Measurements from ENCODE around the gene KRTAP12-4.

The KRTAP12-4 gene

GRCh38 chr21:44681152-44681551 is 26.7 kb upstream of the KRTAP12-4 start:
- no peak overlapping the region for H3K4me3 ChIP-seq (ENCODE audit: low read length)
- no peak for DNase-seq (ENCODE audit: low read depth)
- TF ChIP-seq, protein P1, sequence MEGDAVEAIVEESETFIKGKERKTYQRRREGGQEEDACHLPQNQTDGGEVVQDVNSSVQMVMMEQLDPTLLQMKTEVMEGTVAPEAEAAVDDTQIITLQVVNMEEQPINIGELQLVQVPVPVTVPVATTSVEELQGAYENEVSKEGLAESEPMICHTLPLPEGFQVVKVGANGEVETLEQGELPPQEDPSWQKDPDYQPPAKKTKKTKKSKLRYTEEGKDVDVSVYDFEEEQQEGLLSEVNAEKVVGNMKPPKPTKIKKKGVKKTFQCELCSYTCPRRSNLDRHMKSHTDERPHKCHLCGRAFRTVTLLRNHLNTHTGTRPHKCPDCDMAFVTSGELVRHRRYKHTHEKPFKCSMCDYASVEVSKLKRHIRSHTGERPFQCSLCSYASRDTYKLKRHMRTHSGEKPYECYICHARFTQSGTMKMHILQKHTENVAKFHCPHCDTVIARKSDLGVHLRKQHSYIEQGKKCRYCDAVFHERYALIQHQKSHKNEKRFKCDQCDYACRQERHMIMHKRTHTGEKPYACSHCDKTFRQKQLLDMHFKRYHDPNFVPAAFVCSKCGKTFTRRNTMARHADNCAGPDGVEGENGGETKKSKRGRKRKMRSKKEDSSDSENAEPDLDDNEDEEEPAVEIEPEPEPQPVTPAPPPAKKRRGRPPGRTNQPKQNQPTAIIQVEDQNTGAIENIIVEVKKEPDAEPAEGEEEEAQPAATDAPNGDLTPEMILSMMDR (IDR thresholded peaks at IDR 0.05; ENCODE audit: insufficient read depth, low read depth, low read length, missing control alignments) = no peak

GRCh38 chr21:44677881-44678280 is 23.4 kb upstream of the KRTAP12-4 start:
- DNase-seq (ENCODE audit: low read depth) = no peak
- no peak overlapping the region for H3K4me3 ChIP-seq (ENCODE audit: low read length)
- TF ChIP-seq, protein P1 (IDR thresholded peaks at IDR 0.05; ENCODE audit: insufficient read depth, low read depth, low read length, missing control alignments) = no peak

GRCh38 chr21:44671911-44672310 is 17.5 kb upstream of the KRTAP12-4 start:
- no peak for DNase-seq (ENCODE audit: low read depth)
- TF ChIP-seq, protein P1 (IDR thresholded peaks at IDR 0.05; ENCODE audit: insufficient read depth, low read depth, low read length, missing control alignments) = no peak
- no peak overlapping the region for H3K4me3 ChIP-seq (ENCODE audit: low read length)

DNA sequence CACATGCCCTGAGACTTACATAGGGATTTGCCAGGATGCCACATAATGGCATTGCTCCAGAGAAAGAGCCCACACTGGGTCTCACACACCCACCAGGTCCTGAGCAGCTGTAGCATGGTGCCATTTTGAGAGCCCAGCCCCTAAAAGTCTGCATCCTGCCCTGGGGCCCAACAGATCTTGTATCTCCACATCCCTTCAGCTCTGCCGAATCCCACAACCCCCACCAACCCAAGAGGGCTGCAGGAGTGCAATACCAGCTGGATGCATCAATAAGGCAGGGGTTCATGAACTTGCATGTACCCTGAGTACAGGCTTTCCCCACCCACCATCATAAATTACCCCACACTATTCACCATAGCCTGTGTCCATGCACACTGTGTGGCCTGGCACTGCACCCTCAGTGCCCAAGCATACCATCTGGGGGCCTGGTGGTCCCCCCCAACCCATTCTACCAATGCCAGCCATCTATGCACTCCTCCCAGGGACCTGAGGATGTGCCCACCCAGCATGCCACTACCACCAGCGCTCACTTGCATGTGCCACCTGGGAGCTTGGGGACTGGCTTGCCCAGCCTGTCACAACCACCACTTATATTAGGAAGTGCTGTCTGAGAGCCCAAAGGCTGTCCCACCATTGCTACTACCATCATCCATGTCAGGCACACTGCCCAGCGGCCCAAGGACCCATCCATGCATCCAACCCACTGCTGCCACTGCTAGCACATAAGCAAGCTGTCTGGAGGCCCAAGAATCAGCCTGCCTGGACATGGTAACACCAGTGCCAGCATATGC is 16.4 kb upstream of the KRTAP12-4 start:
- TF ChIP-seq, protein P1 (IDR thresholded peaks at IDR 0.05; ENCODE audit: insufficient read depth, low read depth, low read length, missing control alignments) = no peak
- H3K4me3 ChIP-seq (ENCODE audit: low read length) = no peak overlapping the region
- no peak for DNase-seq (ENCODE audit: low read depth)

DNA sequence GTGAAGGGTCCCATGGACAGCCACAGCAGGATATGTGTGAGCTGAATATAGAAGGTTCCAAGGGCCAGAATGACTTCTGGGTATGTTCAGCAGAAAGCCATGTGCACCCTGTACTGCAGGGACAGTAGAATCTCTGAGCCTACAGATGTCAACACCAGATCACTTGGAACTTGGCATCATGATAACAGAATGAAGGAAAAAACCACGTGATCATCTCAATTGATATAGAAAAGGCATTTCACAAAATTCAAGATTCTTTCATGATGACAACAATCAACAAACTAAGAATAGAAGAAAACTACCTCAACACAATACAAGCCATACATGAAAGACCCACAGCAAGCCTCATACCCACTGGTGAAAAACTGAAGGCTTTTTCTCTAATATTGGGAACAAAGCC is 13.2 kb upstream of the KRTAP12-4 start:
- TF ChIP-seq, protein P1 (IDR thresholded peaks at IDR 0.05; ENCODE audit: insufficient read depth, low read depth, low read length, missing control alignments) = no peak
- no peak overlapping the region for H3K4me3 ChIP-seq (ENCODE audit: low read length)
- no peak for DNase-seq (ENCODE audit: low read depth)

DNA sequence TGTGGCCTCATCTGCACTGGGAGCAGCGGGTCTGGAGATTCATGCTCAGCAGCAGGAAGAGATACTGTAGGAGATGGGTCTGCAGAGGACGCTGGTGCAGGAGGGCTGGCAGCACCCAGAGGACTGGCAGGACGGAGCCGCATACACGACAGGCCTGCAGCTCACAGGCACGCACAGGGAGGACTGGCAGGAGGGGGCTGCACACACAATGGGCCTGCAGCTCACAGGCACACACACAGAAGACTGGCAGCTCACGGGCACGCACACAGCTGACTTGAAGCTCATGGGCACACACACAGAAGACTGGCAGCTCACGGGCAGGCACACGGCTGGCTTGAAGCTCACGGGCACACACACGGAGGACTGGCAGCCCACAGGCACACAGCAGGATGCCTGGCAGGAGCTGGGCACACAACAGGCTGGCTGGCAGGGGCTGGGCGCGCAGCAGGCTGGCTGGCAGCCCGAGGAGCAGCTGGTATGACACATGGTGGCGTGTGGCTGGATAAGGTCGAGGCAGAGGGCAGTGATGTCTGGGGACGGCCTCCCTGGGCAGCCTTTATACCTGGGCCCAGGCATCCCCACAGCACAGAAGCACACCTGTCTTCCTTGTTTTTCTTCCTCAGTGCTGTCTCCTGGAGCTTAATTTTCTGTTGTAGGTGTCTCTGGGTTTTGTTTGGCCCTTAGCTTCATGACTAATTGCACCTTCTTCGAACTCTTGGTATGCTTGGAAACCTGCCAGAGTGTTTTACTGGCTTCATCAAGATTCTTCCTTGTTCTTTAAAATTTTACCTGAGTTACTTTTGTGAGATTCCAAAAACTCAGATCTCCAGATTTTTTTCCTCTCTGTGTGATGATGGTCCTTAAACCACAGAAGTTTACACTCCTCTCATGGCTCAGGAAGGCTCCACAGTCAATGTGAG is 12.2 kb upstream of the KRTAP12-4 start, which contains the start of gene KRTAP12-2:
Gene KRTAP12-2 (minus strand): TSS at position 527 of the 920 bp plus-strand sequence. CDS start 41 bp downstream, at position 486.
- TF ChIP-seq, protein P1 (IDR thresholded peaks at IDR 0.05; ENCODE audit: insufficient read depth, low read depth, low read length, missing control alignments) = no peak

More for the DNA sequence above, 12.2 kb upstream of the KRTAP12-4 start, which contains the start of gene KRTAP12-2:
- no peak within 1 kb of the TSS for H3K4me3 ChIP-seq (ENCODE audit: low read length)
- DNase-seq (ENCODE audit: low read depth) = peak; percentile 3

All from epithelial cell of esophagus (primary cell).